ENCODE data around the gene RNF157.

RNF157 gene

GRCh38 chr17:76272541-76273444 lies 32.5 kb upstream of the RNF157 start:
- H3K4me3 ChIP-seq (ENCODE audit: low read length), result no peak overlapping the region
- no peak for DNase-seq (ENCODE audit: low read depth)
- no peak for TF ChIP-seq CTCF (conservative IDR thresholded peaks at IDR 0.05; ENCODE audit: low read depth, low read length)

- no peak for DNase-seq (ENCODE audit: low read depth)
- H3K4me3 ChIP-seq (ENCODE audit: low read length), result peak overlapping the region; percentile 32
Measured at GRCh38 chr17:76271669-76272540, 31.6 kb upstream of the RNF157 start.

GRCh38 chr17:76270770-76271668 lies 30.7 kb upstream of the RNF157 start:
- DNase-seq (ENCODE audit: low read depth), result no peak
- H3K4me3 ChIP-seq (ENCODE audit: low read length), result no peak overlapping the region
- no peak for TF ChIP-seq CTCF (conservative IDR thresholded peaks at IDR 0.05; ENCODE audit: low read depth, low read length)

More at GRCh38 chr17:76271669-76272540, 31.6 kb upstream of the RNF157 start:
- peak; percentile 3 for TF ChIP-seq CTCF (conservative IDR thresholded peaks at IDR 0.05; ENCODE audit: low read depth, low read length)

- TF ChIP-seq CTCF (conservative IDR thresholded peaks at IDR 0.05; ENCODE audit: low read depth, low read length), result no peak
- no peak overlapping the region for H3K4me3 ChIP-seq (ENCODE audit: low read length)
- DNase-seq (ENCODE audit: low read depth), result no peak
Measured at GRCh38 chr17:76270127-76270592, 29.9 kb upstream of the RNF157 start.

GRCh38 chr17:76268991-76269981 lies 29.0 kb upstream of the RNF157 start:
- DNase-seq (ENCODE audit: low read depth), result no peak
- TF ChIP-seq CTCF (conservative IDR thresholded peaks at IDR 0.05; ENCODE audit: low read depth, low read length), result no peak
- no peak overlapping the region for H3K4me3 ChIP-seq (ENCODE audit: low read length)
